CD14-positive monocyte (primary cell): ENCODE results near the gene RNF123. TPM values are rescaled to one million over a fixed set of nuclear protein-coding genes. Genes with fewer than 3 reads are reported as not detected.

Source experiments
- DNase-seq, 3 donors: peaks; one replicate each; pipeline ENCODE4 v3.0.0-alpha.2; 2011 to 2022
- H2AFZ ChIP-seq: 2 replicates; pipeline ENCODE4 v1.6.0; 2012; ENCODE audit warnings: mild to moderate bottlenecking, low read depth, low read length, inconsistent platforms; ENCODE audit not compliant: insufficient read depth, poor library complexity, severe bottlenecking
- H3K27ac ChIP-seq, 2 donors: 1 replicate in 1 of 2; 2 replicates in 1 of 2; pipeline ENCODE4 v1.5.1; 2012 to 2013; ENCODE audit warnings: low read length in 2 of 2, control low read depth in 1 of 2, inconsistent platforms in 1 of 2, low read depth in 1 of 2, mild to moderate bottlenecking in 1 of 2
- H3K27me3 ChIP-seq, 2 donors: one replicate each; pipeline versions ENCODE4 v1.6.0 to v1.6.1; 2011 to 2013; ENCODE audit warnings: low read length in 2 of 2; ENCODE audit not compliant: control insufficient read depth in 2 of 2, insufficient read depth in 2 of 2
- H3K36me3 ChIP-seq, 2 donors: replicated peaks in 1 of 2; 1 replicate in 1 of 2; 2 replicates in 1 of 2; pipeline versions ENCODE4 v1.5.1 to v1.6.1; 2012 to 2013; ENCODE audit warnings: low read length in 2 of 2, control low read depth in 1 of 2, inconsistent platforms in 1 of 2, mild to moderate bottlenecking in 1 of 2; ENCODE audit not compliant: insufficient read depth in 2 of 2, control insufficient read depth in 1 of 2
- H3K4me1 ChIP-seq, 2 donors: 1 replicate in 1 of 2; 2 replicates in 1 of 2; pipeline versions ENCODE4 v1.5.1 to v1.6.1; 2012 to 2013; ENCODE audit warnings: low read length in 2 of 2, control low read depth in 1 of 2, inconsistent platforms in 1 of 2, mild to moderate bottlenecking in 1 of 2, moderate library complexity in 1 of 2; ENCODE audit not compliant: insufficient read depth in 2 of 2, control insufficient read depth in 1 of 2
- H3K4me2 ChIP-seq: replicated peaks from 2 replicates; pipeline ENCODE3; 2012; ENCODE audit warnings: low read length, moderate library complexity, mild to moderate bottlenecking; ENCODE audit not compliant: poor library complexity, severe bottlenecking; ENCODE audit errors: extremely low read depth
- H3K4me3 ChIP-seq, 3 experiments: fragments of 200-600 bp in 1 of 3; sonication (generic) in 1 of 3; replicated peaks in 1 of 3; 1 replicate in 2 of 3; 2 replicates in 1 of 3; pipeline ENCODE4 v1.5.1; 2011 to 2013; ENCODE audit warnings: low read length in 3 of 3, mild to moderate bottlenecking in 3 of 3, control low read depth in 2 of 3, low read depth in 2 of 3, inconsistent platforms in 1 of 3, moderate library complexity in 1 of 3
- H3K79me2 ChIP-seq: 2 replicates; pipeline ENCODE4 v1.6.0; 2012; ENCODE audit warnings: mild to moderate bottlenecking, control low read depth, inconsistent platforms, low read length, moderate library complexity; ENCODE audit not compliant: insufficient read depth
- H3K9ac ChIP-seq: 2 replicates; pipeline ENCODE4 v1.6.0; 2017; ENCODE audit warnings: low read length, mild to moderate bottlenecking; ENCODE audit not compliant: insufficient read depth, poor library complexity, severe bottlenecking
- H3K9me3 ChIP-seq, 2 donors: replicated peaks in 1 of 2; 1 replicate in 1 of 2; 2 replicates in 1 of 2; pipeline versions ENCODE4 v1.5.1 to v1.6.1; 2012 to 2013; ENCODE audit warnings: low read length in 2 of 2, control low read depth in 1 of 2; ENCODE audit not compliant: control insufficient read depth in 1 of 2, insufficient read depth in 1 of 2
- H4K20me1 ChIP-seq: 2 replicates; pipeline ENCODE4 v1.6.0; 2012; ENCODE audit warnings: mild to moderate bottlenecking, low read length, control low read depth, moderate library complexity; ENCODE audit not compliant: insufficient read depth
- H3K27ac Mint-ChIP-seq, 7 donors: one replicate each; pipeline ENCODE4 v1.8.0; 2020; ENCODE audit warnings: mild to moderate bottlenecking in 7 of 7, mixed read lengths in 7 of 7, moderate library complexity in 6 of 7, inconsistent platforms in 2 of 7
- H3K27me3 Mint-ChIP-seq, 3 donors: one replicate each; pipeline ENCODE4 v1.8.0; 2021 to 2022; ENCODE audit warnings: low read depth in 3 of 3, mild to moderate bottlenecking in 3 of 3, mixed read lengths in 3 of 3, moderate library complexity in 3 of 3, inconsistent platforms in 1 of 3
- H3K36me3 Mint-ChIP-seq, 2 donors: one replicate each; pipeline ENCODE4 v1.8.0; 2020; ENCODE audit warnings: mixed read lengths in 2 of 2, inconsistent platforms in 1 of 2, mild to moderate bottlenecking in 1 of 2
- H3K4me1 Mint-ChIP-seq: one replicate; pipeline ENCODE4 v1.8.0; 2020; ENCODE audit warnings: mild to moderate bottlenecking, mixed read lengths
- H3K4me3 Mint-ChIP-seq, 2 donors: one replicate each; pipeline ENCODE4 v1.8.0; 2020; ENCODE audit warnings: mild to moderate bottlenecking in 2 of 2, mixed read lengths in 2 of 2, moderate library complexity in 1 of 2
- H3K9me3 Mint-ChIP-seq, 7 donors: one replicate each; pipeline ENCODE4 v1.8.0; 2020 to 2022; ENCODE audit warnings: mixed read lengths in 7 of 7, mild to moderate bottlenecking in 6 of 7, moderate library complexity in 6 of 7, inconsistent platforms in 2 of 7
- WGBS: methylation state at CpG from one replicate; pipeline ENCODE4 v1.1.5; 2013; ENCODE audit warnings: missing lambda C conversion rate; ENCODE audit not compliant: insufficient coverage; 5-methylcytosine and 5-hydroxymethylcytosine counted together
- intact Hi-C, 2 donors: fragments of 100-400 bp; cut with micrococcal nuclease; formaldehyde crosslinking; loops; one replicate each; pipeline versions ENCODE4 v1.15.0 to v1.15.1; 2023
- polyA plus RNA-seq, 3 donors: library from polyadenylated mRNA; depleted of rRNA in 1 of 3; unstranded in 2 of 3; stranded (reverse) in 1 of 3; fragments of 300-500 nt in 2 of 3; fragments of >200 nt in 1 of 3; fragmentation: Illumina TruSeq in 2 of 3; gene quantifications; 1 replicate in 2 of 3; 2 replicates in 1 of 3; pipeline ENCODE4 v1.2.3, GENCODE V29; 2012 to 2021
- TF ChIP-seq, protein P1 (sequence below): fragments of 200-600 bp; IDR thresholded peaks from one replicate; pipeline ENCODE4 v1.8.0; 2022; ENCODE audit warnings: antibody characterized with exemption, mild to moderate bottlenecking

RNF123 gene
- polyA plus RNA-seq, 3 donors: 11.1 to 46.2 (median 15.7) TPM

DNA sequence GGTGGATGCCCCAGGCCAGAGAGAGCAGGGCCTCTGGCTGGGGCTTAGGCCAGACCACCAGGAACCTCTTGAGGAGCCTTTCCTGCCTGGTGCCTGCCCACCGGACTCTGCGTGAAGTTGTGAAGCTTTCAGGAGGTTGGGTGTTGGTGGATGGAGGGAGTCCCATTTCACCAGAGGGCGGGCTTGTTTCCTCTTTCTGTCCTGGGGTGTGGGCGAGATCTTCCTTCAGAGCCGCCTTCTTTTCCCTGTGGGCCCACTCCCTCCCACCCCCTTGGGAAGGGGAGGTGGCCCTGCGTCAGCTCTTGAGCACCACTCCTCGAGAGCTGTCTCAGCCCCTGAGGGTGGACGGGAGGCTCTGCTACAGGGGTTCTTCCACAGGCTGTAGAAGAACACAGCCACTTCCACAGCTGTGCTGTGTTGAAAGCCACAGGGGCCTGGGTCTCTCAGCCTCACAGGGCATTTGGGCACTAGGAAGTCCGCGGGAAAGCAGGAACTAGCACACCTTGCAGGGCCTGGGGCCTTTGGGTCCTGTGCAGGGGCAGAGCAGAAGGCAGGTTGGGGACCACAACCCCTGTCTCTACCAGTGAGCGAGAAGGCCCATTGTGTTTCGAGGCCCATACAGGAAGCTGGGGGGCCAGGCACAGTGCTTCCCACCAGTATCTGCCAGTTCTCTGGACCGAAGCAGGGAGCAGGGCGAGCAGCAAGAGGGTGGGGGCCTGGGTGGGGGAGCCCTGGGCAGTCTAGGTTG, 28.0 kb downstream of the RNF123 start:
- H3K27me3 ChIP-seq: peaks cover 0 to 7% of the 10 kb centered on the region in 2 donors
- H3K4me1 ChIP-seq: peaks cover 19 to 27% of the 10 kb centered on the region in 2 donors
- H3K9me3 Mint-ChIP-seq: peaks cover 0 to 5% (median 0%) of the 10 kb centered on the region in 7 donors
- peaks cover 10 to 30% of the 10 kb centered on the region in 2 donors for H3K36me3 ChIP-seq
- peaks cover 27 to 39% of the 10 kb centered on the region in 2 donors for H3K36me3 Mint-ChIP-seq
- H3K27me3 Mint-ChIP-seq: peaks cover 7 to 9% (median 7%) of the 10 kb centered on the region in 3 donors
- H3K4me1 Mint-ChIP-seq: peaks cover 24% of the 10 kb centered on the region
- peak in 1 of 3 donors; percentile 4 for DNase-seq
- no peak overlapping the region for H2AFZ ChIP-seq
- intact Hi-C loops: loop anchor here in 1 of 2 donors (10.0 kb wide), 1 partner anchor 227 kb away; the partner anchor contains the start of gene RBM6
- H3K27ac Mint-ChIP-seq: peak overlapping the region in 1 of 7 donors; percentile 37
- WGBS: 95% methylated on average over 7 of the region's 14 CpGs
- H3K4me2 ChIP-seq: no peak overlapping the region
- H3K27ac ChIP-seq: no peak overlapping the region
- TF ChIP-seq, protein P1, sequence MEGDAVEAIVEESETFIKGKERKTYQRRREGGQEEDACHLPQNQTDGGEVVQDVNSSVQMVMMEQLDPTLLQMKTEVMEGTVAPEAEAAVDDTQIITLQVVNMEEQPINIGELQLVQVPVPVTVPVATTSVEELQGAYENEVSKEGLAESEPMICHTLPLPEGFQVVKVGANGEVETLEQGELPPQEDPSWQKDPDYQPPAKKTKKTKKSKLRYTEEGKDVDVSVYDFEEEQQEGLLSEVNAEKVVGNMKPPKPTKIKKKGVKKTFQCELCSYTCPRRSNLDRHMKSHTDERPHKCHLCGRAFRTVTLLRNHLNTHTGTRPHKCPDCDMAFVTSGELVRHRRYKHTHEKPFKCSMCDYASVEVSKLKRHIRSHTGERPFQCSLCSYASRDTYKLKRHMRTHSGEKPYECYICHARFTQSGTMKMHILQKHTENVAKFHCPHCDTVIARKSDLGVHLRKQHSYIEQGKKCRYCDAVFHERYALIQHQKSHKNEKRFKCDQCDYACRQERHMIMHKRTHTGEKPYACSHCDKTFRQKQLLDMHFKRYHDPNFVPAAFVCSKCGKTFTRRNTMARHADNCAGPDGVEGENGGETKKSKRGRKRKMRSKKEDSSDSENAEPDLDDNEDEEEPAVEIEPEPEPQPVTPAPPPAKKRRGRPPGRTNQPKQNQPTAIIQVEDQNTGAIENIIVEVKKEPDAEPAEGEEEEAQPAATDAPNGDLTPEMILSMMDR: no peak
- H3K4me3 Mint-ChIP-seq: no peak overlapping the region
- H3K4me3 ChIP-seq: no peak overlapping the region
- peaks cover 10% of the 10 kb centered on the region for H3K79me2 ChIP-seq
- no peak overlapping the region for H3K9ac ChIP-seq
- no peaks in the 10 kb centered on the region for H3K9me3 ChIP-seq
- H4K20me1 ChIP-seq: peaks cover 23% of the 10 kb centered on the region

DNA sequence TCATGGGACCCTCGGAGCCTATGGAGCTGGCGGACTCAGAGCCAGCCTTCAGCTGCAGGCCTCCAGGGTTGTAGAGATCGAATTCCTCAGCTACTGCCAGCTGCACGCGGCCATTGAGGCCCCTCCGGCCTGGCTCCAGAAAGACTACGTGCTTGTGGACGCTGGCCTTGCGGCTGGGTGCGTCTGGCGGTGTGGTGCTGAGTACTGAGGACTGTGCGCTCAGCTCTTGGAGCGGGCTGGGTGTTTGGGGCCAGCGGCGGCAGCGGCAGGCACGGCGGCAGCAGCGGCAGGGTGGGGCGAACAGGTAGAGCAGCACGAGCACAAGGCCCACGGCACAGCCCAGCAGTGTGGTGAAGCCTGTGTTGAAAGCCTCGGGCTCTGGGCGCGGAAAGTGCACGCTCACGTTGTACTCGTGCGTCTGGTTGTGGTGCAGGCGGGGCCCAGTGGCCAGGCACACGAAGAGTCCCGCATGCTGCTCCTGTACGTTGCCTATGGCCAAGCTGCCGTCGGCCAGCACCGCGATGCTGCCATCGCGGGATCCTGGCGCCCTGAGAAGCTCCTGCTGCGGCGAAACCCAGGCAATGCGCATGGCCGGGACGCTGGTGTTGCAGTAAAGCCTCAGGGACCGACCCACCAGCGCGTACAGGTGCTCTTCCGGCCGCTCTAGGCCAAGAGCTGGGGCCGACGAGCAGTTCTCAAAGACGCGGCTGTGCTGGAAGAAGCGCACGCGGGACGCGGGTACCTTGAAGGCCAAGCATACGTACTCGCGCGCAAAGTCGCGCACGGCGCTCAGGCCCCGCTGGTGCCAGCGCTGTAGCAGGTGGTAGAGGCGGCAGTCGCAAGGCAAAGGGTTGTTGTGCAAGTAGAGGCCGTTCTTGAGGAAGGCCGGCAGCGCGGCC, 28.9 kb downstream of the RNF123 start:
- H3K27me3 Mint-ChIP-seq: peaks cover 7 to 9% (median 7%) of the 10 kb centered on the region in 3 donors
- peaks cover 21 to 27% of the 10 kb centered on the region in 2 donors for H3K4me1 ChIP-seq
- intact Hi-C loops: loop anchor here in 1 of 2 donors (10.0 kb wide), 1 partner anchor 227 kb away; the partner anchor contains the start of gene RBM6
- H3K4me2 ChIP-seq: peak overlapping the region; percentile 92
- H3K4me1 Mint-ChIP-seq: peaks cover 26% of the 10 kb centered on the region
- H3K9ac ChIP-seq: no peak overlapping the region
- TF ChIP-seq, protein P1: no peak
- peak overlapping the region; percentile 85 to 93 for H3K4me3 Mint-ChIP-seq
- H3K9me3 Mint-ChIP-seq: peaks cover 0 to 5% (median 0%) of the 10 kb centered on the region in 7 donors
- H3K9me3 ChIP-seq: no peaks in the 10 kb centered on the region
- H3K27ac ChIP-seq: no peak overlapping the region
- peaks cover 0 to 7% of the 10 kb centered on the region in 2 donors for H3K27me3 ChIP-seq
- H3K27ac Mint-ChIP-seq: peak overlapping the region in 2 of 7 donors; percentile 62 to 75
- H3K36me3 Mint-ChIP-seq: peaks cover 29 to 43% of the 10 kb centered on the region in 2 donors
- peaks cover 10 to 33% of the 10 kb centered on the region in 2 donors for H3K36me3 ChIP-seq
- 86% methylated on average over 60 of the region's 75 CpGs for WGBS
- H2AFZ ChIP-seq: no peak overlapping the region
- peak in 1 of 3 donors; percentile 6 for DNase-seq
- H3K79me2 ChIP-seq: peaks cover 18% of the 10 kb centered on the region
- H4K20me1 ChIP-seq: peaks cover 31% of the 10 kb centered on the region
- H3K4me3 ChIP-seq: peak overlapping the region in 1 of 3 experiments; percentile 80
